A673 (cell line): Measurements from ENCODE around the gene PXDC1.

ENCODE experiments used
- EZH2 ChIP-seq: fragments of 200-600 bp; sonication (generic); IDR thresholded peaks from 2 replicates; pipeline ENCODE4 v1.6.1; 2017; ENCODE audit warnings: borderline replicate concordance, low read depth, mild to moderate bottlenecking, mixed read lengths, antibody characterized with exemption, low read length; ENCODE audit not compliant: poor library complexity, severe bottlenecking
- TF ChIP-seq, protein P1 (sequence below): fragments of 300-800, 200-600 bp; sonication (generic); conservative IDR thresholded peaks from 2 replicates; pipeline ENCODE4 v1.5.1; 2017; ENCODE audit warnings: low read depth, mild to moderate bottlenecking, antibody characterized with exemption, low read length, moderate library complexity, mixed read lengths

DNA sequence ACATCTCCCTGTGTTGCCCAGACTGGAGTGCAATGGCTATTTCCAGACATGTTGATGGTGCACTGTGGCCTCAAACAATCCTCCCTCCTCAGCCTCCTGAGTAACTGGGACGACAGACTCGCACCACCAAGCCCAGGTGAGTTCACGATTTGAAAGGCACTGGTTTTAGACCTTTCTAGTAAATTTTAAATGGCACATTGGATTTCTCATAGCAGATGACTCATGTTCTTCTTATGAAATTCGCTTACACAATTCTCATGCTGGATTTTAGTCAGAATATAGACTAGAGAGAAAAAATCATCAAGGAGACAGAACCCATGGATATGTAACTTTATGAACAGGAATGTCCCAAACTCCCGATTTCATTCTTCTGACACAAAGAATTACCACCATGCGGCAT, 18.1 kb upstream of the PXDC1 start:
- TF ChIP-seq, protein P1, sequence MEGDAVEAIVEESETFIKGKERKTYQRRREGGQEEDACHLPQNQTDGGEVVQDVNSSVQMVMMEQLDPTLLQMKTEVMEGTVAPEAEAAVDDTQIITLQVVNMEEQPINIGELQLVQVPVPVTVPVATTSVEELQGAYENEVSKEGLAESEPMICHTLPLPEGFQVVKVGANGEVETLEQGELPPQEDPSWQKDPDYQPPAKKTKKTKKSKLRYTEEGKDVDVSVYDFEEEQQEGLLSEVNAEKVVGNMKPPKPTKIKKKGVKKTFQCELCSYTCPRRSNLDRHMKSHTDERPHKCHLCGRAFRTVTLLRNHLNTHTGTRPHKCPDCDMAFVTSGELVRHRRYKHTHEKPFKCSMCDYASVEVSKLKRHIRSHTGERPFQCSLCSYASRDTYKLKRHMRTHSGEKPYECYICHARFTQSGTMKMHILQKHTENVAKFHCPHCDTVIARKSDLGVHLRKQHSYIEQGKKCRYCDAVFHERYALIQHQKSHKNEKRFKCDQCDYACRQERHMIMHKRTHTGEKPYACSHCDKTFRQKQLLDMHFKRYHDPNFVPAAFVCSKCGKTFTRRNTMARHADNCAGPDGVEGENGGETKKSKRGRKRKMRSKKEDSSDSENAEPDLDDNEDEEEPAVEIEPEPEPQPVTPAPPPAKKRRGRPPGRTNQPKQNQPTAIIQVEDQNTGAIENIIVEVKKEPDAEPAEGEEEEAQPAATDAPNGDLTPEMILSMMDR: no peak
- no peak for TF ChIP-seq EZH2
